Liver (tissue), 3 donors: ENCODE measurements around the gene PALLD.
"Not testable (repeated sequence)": the region's sequence is repeated elsewhere in the genome, so short reads cannot be mapped to it uniquely, and the experiment has no call there.

ENCODE experiments used
- EGR1 ChIP-seq, 2 donors: IDR thresholded peaks; 2 replicates each; pipeline ENCODE4 v1.6.1; 2016 to 2018; ENCODE audit warnings: antibody characterized with exemption in 2 of 2, low read depth in 2 of 2
- GABPA ChIP-seq, 2 donors: IDR thresholded peaks in 1 of 2; conservative IDR thresholded peaks in 1 of 2; 2 replicates each; pipeline ENCODE4 v1.6.1; 2016; ENCODE audit warnings: antibody characterized with exemption in 2 of 2, mild to moderate bottlenecking in 1 of 2, moderate library complexity in 1 of 2
- HNF4G ChIP-seq: IDR thresholded peaks from 2 replicates; pipeline ENCODE4 v1.6.1; 2016; ENCODE audit warnings: antibody characterized with exemption
- RAD21 ChIP-seq, 2 donors: IDR thresholded peaks; 2 replicates each; pipeline ENCODE4 v1.6.1; 2016; ENCODE audit warnings: antibody characterized with exemption in 2 of 2, mild to moderate bottlenecking in 2 of 2
- RXRA ChIP-seq, 2 donors: IDR thresholded peaks; 2 replicates each; pipeline ENCODE4 v1.6.1; 2017 to 2018; ENCODE audit warnings: antibody characterized with exemption in 2 of 2, mild to moderate bottlenecking in 1 of 2
- SP1 ChIP-seq: IDR thresholded peaks from 2 replicates; pipeline ENCODE4 v1.6.1; 2018; ENCODE audit warnings: antibody characterized with exemption, mild to moderate bottlenecking
- TAF1 ChIP-seq: conservative IDR thresholded peaks from 2 replicates; pipeline ENCODE4 v1.6.1; 2016; ENCODE audit warnings: antibody characterized with exemption, mild to moderate bottlenecking
- YY1 ChIP-seq: IDR thresholded peaks from 2 replicates; pipeline ENCODE4 v1.6.1; 2016; ENCODE audit warnings: antibody characterized with exemption, mild to moderate bottlenecking
- TF ChIP-seq, protein P1 (sequence below): fragments of 150-350 bp; IDR thresholded peaks from 2 replicates; pipeline ENCODE4 v1.5.1; 2017; ENCODE audit warnings: improper control_type of control experiment, low read depth, low read length; ENCODE audit not compliant: missing input control
- TF ChIP-seq, protein P2 (sequence below): IDR thresholded peaks from 2 replicates; pipeline ENCODE4 v1.6.1; 2016; ENCODE audit warnings: antibody characterized with exemption
- TF ChIP-seq, protein P3 (sequence below): IDR thresholded peaks from 2 replicates; pipeline ENCODE4 v1.6.1; 2016; ENCODE audit warnings: antibody characterized with exemption, mild to moderate bottlenecking
- TF ChIP-seq, protein P4 (sequence below): IDR thresholded peaks from 2 replicates; pipeline ENCODE4 v1.6.1; 2016; ENCODE audit warnings: antibody characterized with exemption
- TF ChIP-seq, protein P5 (sequence below): IDR thresholded peaks from 2 replicates; pipeline ENCODE4 v1.6.1; 2016; ENCODE audit warnings: antibody characterized with exemption
- donor health status: healthy.
- donor health status: healthy.

DNA sequence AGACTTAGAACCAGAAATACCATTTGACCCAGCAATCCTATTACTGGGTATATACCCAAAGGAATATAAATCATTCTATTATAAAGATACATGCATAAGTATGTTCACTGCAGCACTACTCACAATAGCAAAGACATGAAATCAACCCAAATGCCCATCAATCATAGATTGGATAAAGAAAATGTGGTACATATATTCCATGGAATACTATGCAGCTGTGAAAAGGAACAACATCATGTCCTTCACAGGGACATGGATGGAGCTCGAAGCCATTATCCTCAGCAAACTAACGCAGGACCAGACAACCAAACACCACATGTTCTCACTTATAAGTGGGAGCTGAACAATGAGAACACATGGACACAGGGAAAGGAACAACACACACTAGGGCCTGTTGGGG lies 38.6 kb upstream of the PALLD start:
- TF ChIP-seq, protein P1, sequence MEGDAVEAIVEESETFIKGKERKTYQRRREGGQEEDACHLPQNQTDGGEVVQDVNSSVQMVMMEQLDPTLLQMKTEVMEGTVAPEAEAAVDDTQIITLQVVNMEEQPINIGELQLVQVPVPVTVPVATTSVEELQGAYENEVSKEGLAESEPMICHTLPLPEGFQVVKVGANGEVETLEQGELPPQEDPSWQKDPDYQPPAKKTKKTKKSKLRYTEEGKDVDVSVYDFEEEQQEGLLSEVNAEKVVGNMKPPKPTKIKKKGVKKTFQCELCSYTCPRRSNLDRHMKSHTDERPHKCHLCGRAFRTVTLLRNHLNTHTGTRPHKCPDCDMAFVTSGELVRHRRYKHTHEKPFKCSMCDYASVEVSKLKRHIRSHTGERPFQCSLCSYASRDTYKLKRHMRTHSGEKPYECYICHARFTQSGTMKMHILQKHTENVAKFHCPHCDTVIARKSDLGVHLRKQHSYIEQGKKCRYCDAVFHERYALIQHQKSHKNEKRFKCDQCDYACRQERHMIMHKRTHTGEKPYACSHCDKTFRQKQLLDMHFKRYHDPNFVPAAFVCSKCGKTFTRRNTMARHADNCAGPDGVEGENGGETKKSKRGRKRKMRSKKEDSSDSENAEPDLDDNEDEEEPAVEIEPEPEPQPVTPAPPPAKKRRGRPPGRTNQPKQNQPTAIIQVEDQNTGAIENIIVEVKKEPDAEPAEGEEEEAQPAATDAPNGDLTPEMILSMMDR = not testable (repeated sequence)
- not testable (repeated sequence) for TF ChIP-seq SP1; YY1; RXRA (IDR thresholded peaks at IDR 0.05); RAD21 (IDR thresholded peaks at IDR 0.05); TAF1; EGR1 (IDR thresholded peaks at IDR 0.05; ENCODE audit: low read depth in 2 of 2); GABPA (IDR thresholded peaks at IDR 0.05 in 1 of 2, conservative IDR thresholded peaks at IDR 0.05 in 1 of 2); HNF4G
- TF ChIP-seq, protein P2, sequence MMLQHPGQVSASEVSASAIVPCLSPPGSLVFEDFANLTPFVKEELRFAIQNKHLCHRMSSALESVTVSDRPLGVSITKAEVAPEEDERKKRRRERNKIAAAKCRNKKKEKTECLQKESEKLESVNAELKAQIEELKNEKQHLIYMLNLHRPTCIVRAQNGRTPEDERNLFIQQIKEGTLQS = not testable (repeated sequence)
- TF ChIP-seq, protein P3, sequence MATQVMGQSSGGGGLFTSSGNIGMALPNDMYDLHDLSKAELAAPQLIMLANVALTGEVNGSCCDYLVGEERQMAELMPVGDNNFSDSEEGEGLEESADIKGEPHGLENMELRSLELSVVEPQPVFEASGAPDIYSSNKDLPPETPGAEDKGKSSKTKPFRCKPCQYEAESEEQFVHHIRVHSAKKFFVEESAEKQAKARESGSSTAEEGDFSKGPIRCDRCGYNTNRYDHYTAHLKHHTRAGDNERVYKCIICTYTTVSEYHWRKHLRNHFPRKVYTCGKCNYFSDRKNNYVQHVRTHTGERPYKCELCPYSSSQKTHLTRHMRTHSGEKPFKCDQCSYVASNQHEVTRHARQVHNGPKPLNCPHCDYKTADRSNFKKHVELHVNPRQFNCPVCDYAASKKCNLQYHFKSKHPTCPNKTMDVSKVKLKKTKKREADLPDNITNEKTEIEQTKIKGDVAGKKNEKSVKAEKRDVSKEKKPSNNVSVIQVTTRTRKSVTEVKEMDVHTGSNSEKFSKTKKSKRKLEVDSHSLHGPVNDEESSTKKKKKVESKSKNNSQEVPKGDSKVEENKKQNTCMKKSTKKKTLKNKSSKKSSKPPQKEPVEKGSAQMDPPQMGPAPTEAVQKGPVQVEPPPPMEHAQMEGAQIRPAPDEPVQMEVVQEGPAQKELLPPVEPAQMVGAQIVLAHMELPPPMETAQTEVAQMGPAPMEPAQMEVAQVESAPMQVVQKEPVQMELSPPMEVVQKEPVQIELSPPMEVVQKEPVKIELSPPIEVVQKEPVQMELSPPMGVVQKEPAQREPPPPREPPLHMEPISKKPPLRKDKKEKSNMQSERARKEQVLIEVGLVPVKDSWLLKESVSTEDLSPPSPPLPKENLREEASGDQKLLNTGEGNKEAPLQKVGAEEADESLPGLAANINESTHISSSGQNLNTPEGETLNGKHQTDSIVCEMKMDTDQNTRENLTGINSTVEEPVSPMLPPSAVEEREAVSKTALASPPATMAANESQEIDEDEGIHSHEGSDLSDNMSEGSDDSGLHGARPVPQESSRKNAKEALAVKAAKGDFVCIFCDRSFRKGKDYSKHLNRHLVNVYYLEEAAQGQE = not testable (repeated sequence)
- TF ChIP-seq, protein P4, sequence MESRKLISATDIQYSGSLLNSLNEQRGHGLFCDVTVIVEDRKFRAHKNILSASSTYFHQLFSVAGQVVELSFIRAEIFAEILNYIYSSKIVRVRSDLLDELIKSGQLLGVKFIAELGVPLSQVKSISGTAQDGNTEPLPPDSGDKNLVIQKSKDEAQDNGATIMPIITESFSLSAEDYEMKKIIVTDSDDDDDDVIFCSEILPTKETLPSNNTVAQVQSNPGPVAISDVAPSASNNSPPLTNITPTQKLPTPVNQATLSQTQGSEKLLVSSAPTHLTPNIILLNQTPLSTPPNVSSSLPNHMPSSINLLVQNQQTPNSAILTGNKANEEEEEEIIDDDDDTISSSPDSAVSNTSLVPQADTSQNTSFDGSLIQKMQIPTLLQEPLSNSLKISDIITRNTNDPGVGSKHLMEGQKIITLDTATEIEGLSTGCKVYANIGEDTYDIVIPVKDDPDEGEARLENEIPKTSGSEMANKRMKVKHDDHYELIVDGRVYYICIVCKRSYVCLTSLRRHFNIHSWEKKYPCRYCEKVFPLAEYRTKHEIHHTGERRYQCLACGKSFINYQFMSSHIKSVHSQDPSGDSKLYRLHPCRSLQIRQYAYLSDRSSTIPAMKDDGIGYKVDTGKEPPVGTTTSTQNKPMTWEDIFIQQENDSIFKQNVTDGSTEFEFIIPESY = not testable (repeated sequence)
- TF ChIP-seq, protein P5, sequence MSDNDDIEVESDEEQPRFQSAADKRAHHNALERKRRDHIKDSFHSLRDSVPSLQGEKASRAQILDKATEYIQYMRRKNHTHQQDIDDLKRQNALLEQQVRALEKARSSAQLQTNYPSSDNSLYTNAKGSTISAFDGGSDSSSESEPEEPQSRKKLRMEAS = not testable (repeated sequence)
